Body of pancreas (tissue), 4 donors: ENCODE results near the gene RNASEH2A. TPM values are rescaled to one million over a fixed set of nuclear protein-coding genes. Genes with fewer than 3 reads are reported as not detected.
"Not testable (repeated sequence)": the region's sequence is repeated elsewhere in the genome, so short reads cannot be mapped to it uniquely, and the experiment has no call there.

Experiments used
- ATAC-seq: fragments of 150-250 bp; one replicate; pipeline ENCODE4 v1.9.1; 2016
- DNase-seq, 4 donors: peaks; one replicate each; pipeline ENCODE4 v3.0.0-alpha.2; 2019
- H3K27ac ChIP-seq, 4 donors: fragments of 200-600 bp; sonication (generic); 1 replicate in 3 of 4; 2 replicates in 1 of 4; pipeline versions ENCODE4 v1.5.1 to v1.6.1; 2016 to 2019; ENCODE audit warnings: mild to moderate bottlenecking in 1 of 4, mixed read lengths in 1 of 4, moderate library complexity in 1 of 4
- H3K27me3 ChIP-seq, 2 donors: fragments of 200-600 bp; sonication (generic); one replicate each; pipeline ENCODE4 v1.6.0; 2016; ENCODE audit warnings: mild to moderate bottlenecking in 1 of 2
- H3K36me3 ChIP-seq, 2 donors: fragments of 200-600 bp; sonication (generic); replicated peaks in 1 of 2; 2 replicates each; pipeline ENCODE4 v1.5.1; 2016; ENCODE audit warnings: low read depth in 2 of 2; ENCODE audit not compliant: insufficient read depth in 1 of 2
- H3K4me1 ChIP-seq: fragments of 200-600 bp; sonication (generic); one replicate; pipeline ENCODE4 v1.6.0; 2016
- H3K4me3 ChIP-seq, 2 donors: fragments of 200-600 bp; sonication (generic); 1 replicate in 1 of 2; 2 replicates in 1 of 2; pipeline ENCODE4 v1.5.1; 2016 to 2019
- H3K9me3 ChIP-seq, 3 donors: fragments of 200-600 bp; sonication (generic); 1 replicate in 2 of 3; 2 replicates in 1 of 3; pipeline ENCODE4 v1.5.1; 2016
- POLR2A ChIP-seq, 3 donors: fragments of 450-650 bp; IDR thresholded peaks; one replicate each; pipeline ENCODE4 v1.6.1; 2016; ENCODE audit warnings: antibody characterized with exemption in 3 of 3, mild to moderate bottlenecking in 2 of 3
- WGBS, 2 donors: methylation state at CpG; one replicate each; pipeline ENCODE4 v1.1.5; 2017; 5-methylcytosine and 5-hydroxymethylcytosine counted together
- intact Hi-C: fragments of 100-400 bp; cut with DNase I; formaldehyde crosslinking; loops from one replicate; pipeline ENCODE4 v1.15.1; 2023
- total RNA-seq, 2 donors: library from RNA; depleted of rRNA; stranded (reverse); fragments of >200 nt; gene quantifications; one replicate each; pipeline ENCODE4 v1.1.0, GENCODE V29; 2016
- TF ChIP-seq, protein P1 (sequence below), 7 experiments: fragments of 450-650 bp in 4 of 7; fragments of 200-600 bp in 3 of 7; sonication (generic) in 3 of 7; IDR thresholded peaks; one replicate each; pipeline ENCODE4 v1.5.1; 2016 to 2019; ENCODE audit warnings: antibody characterized with exemption in 7 of 7

RNASEH2A gene
- total RNA-seq, 2 donors from 2014 or later, result 1.3 to 6.5 TPM

DNA sequence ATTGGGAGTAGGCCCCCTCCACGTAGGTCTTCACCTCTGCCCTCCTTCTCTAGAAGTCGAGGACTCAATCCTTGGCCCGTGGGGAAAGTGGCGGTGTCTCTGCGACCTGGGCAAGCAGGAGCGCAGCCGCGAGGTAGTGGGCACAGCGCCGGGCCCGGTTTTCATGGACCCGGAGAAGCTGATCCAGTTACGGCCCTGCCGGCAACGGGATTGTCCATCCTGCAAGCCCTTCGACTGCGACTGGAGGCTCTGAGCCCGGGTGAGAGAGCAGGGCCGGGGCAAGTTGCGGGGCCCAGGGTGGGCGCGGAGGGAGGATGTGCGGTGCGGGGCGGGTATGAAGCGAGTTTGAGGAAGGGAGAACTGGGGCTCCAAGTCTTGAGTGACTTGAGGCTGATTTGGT, 2.3 kb upstream of the RNASEH2A start:
- Histone ChIP-seq H3K4me1 (peaks cover 41% of the 10 kb centered on the region), H3K27me3 (no peaks in the 10 kb centered on the region), H3K9me3 (no peaks in the 10 kb centered on the region), H3K4me3 (no peak overlapping the region), H3K36me3 (no peaks in the 10 kb centered on the region), H3K27ac (no peak overlapping the region)
- DNase-seq (no peak), ATAC-seq (no peak)
- TF ChIP-seq POLR2A (IDR thresholded peaks at IDR 0.05), result no peak
- TF ChIP-seq, protein P1, sequence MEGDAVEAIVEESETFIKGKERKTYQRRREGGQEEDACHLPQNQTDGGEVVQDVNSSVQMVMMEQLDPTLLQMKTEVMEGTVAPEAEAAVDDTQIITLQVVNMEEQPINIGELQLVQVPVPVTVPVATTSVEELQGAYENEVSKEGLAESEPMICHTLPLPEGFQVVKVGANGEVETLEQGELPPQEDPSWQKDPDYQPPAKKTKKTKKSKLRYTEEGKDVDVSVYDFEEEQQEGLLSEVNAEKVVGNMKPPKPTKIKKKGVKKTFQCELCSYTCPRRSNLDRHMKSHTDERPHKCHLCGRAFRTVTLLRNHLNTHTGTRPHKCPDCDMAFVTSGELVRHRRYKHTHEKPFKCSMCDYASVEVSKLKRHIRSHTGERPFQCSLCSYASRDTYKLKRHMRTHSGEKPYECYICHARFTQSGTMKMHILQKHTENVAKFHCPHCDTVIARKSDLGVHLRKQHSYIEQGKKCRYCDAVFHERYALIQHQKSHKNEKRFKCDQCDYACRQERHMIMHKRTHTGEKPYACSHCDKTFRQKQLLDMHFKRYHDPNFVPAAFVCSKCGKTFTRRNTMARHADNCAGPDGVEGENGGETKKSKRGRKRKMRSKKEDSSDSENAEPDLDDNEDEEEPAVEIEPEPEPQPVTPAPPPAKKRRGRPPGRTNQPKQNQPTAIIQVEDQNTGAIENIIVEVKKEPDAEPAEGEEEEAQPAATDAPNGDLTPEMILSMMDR (IDR thresholded peaks at IDR 0.05), result no peak
- intact Hi-C loops, result loop anchor here (5.0 kb wide), 1 partner anchor 42 kb away; no protein-coding TSS in a partner anchor
- WGBS, 2 donors, result 87 to 95% methylated on average over 20 to 26 of the region's 26 CpGs

DNA sequence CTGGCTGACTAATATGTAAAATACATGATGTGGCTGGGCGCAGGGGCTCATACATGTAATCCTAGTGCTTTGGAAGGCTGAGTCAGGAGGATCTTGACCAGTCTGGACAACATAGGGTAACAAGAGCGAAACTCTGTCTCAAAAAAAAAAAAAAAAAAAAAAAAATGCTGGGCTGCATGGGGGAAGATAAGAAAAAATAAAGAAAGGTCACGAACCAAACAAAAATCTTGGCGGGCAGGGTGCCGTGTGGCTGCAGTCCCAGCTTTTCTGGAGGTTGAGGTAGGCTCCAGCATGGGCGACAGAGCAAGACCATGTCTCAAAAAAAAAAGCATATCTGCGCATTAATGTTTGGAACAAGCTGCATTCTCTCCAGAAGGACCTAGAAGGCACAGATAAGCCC, 8.7 kb downstream of the RNASEH2A start:
- H3K27ac ChIP-seq, result no peak overlapping the region
- H3K4me1 ChIP-seq, result no peaks in the 10 kb centered on the region
- no peaks in the 10 kb centered on the region for H3K36me3 ChIP-seq
- WGBS, 2 donors, result 82 to 84% methylated on average over 7 of the region's 7 CpGs
- no peak for DNase-seq
- ATAC-seq, result no peak
- intact Hi-C loops, result no loop called here
- H3K4me3 ChIP-seq, result no peak overlapping the region
- TF ChIP-seq, protein P1 (IDR thresholded peaks at IDR 0.05), result no peak
- TF ChIP-seq POLR2A (IDR thresholded peaks at IDR 0.05), result no peak
- no peaks in the 10 kb centered on the region for H3K9me3 ChIP-seq
- no peaks in the 10 kb centered on the region for H3K27me3 ChIP-seq

DNA sequence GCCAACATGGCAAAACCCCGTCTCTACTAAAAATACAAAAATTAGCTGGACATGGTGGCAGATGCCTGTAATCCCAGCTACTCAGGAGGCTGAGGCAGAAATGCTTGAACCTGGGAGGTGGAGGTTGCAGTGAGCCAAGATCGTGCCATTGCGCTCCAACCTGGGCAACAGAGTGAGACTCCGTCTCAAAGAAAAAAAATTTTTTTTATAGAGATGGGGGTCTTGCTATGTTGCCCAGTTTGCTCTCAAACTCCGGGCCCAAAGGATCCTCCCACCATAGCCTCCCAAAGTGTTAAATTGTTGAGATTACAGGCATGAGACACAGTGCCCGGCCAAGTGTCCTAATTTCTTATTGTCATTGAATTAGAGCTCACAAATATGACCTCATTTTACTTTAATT, 10.8 kb downstream of the RNASEH2A start:
- H3K4me1 ChIP-seq, H3K27ac ChIP-seq, H3K27me3 ChIP-seq, H3K36me3 ChIP-seq, H3K4me3 ChIP-seq, DNase-seq, ATAC-seq, H3K9me3 ChIP-seq, intact Hi-C loops: not testable (repeated sequence)
- 89 to 90% methylated on average over 6 of the region's 6 CpGs for WGBS, 2 donors

DNA sequence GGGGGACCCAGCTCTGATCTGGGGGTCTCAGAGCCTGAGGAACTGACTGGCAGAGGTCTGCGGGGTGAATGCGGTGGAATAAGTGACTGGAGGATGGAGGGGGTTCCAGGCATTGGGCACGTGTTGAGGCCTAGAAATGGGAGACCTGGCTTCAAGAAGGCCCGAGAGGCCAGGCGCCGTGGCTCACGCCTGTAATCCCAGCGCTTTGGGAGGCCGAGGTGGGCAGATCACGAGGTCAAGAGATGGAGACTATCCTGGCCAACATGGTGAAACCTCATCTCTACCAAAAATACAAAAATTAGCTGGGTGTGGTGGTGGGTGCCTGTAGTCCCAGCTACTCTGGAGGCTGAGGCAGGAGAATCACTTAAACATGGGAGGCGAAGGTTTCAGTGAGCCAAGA, 11.4 kb downstream of the RNASEH2A start:
- DNase-seq, H3K27me3 ChIP-seq, intact Hi-C loops, H3K4me1 ChIP-seq, H3K9me3 ChIP-seq, H3K27ac ChIP-seq, H3K36me3 ChIP-seq, H3K4me3 ChIP-seq, ATAC-seq: not testable (repeated sequence)
- WGBS, 2 donors, result 83 to 90% methylated on average over 10 to 11 of the region's 11 CpGs

DNA sequence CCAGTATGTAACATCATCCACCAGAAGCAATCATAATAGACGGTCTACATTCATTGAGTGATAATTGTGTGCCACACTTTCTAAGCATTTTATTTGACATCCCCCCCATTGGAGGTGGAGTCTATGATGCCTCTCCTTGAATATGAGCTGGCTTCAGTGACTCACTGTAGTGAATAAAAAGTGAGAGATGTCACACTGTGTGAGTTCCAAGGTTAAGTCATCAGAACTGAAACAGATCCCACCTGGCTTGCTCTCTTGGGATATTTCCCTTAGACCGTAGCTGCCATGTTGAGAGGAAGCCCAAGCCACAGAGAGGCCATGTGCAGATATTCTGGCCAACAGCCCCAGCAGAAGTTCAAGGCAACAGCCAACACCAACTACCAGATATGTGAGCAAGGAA, 15.4 kb downstream of the RNASEH2A start:
- 79 to 80% methylated on average over 2 of the region's 2 CpGs for WGBS, 2 donors
- H3K27me3 ChIP-seq, result peaks cover 0 to 7% of the 10 kb centered on the region in 2 donors
- H3K9me3 ChIP-seq, result no peaks in the 10 kb centered on the region
- DNase-seq (no peak), ATAC-seq (no peak)
- H3K4me3 ChIP-seq, result no peak overlapping the region
- intact Hi-C loops, result no loop called here
- H3K4me1 ChIP-seq, result peaks cover 7% of the 10 kb centered on the region
- no peak overlapping the region for H3K27ac ChIP-seq
- no peaks in the 10 kb centered on the region for H3K36me3 ChIP-seq
- TF ChIP-seq POLR2A (IDR thresholded peaks at IDR 0.05), result no peak
- TF ChIP-seq, protein P1 (IDR thresholded peaks at IDR 0.05), result no peak
